Urinary bladder (tissue), 4 donors: ENCODE data around the gene FBXW9. TPM values are rescaled to one million over a fixed set of nuclear protein-coding genes. Genes with fewer than 3 reads are reported as not detected.
"Not testable (repeated sequence)": the region's sequence is repeated elsewhere in the genome, so short reads cannot be mapped to it uniquely, and the experiment has no call there.

ENCODE experiments used
- DNase-seq: peaks from one replicate; pipeline ENCODE4 v3.0.0-alpha.2; 2015; ENCODE audit errors: extremely low spot score
- H3K27ac ChIP-seq: one replicate; pipeline ENCODE4 v1.5.1; 2013; ENCODE audit warnings: low read depth, mild to moderate bottlenecking, moderate library complexity
- H3K36me3 ChIP-seq: one replicate; pipeline ENCODE4 v1.6.1; 2013; ENCODE audit warnings: mild to moderate bottlenecking, moderate library complexity; ENCODE audit not compliant: insufficient read depth
- H3K4me1 ChIP-seq: one replicate; pipeline ENCODE4 v1.6.1; 2013; ENCODE audit warnings: mild to moderate bottlenecking, moderate library complexity; ENCODE audit not compliant: insufficient read depth
- H3K4me3 ChIP-seq: one replicate; pipeline ENCODE4 v1.5.1; 2013; ENCODE audit warnings: low read depth, low read length
- WGBS: extraction: QIAGEN DNeasy Blood & Tissue Kit; methylation state at CpG from one replicate; pipeline ENCODE4 v1.1.7; 2013; 5-methylcytosine and 5-hydroxymethylcytosine counted together
- polyA plus RNA-seq: library from polyadenylated mRNA; stranded (reverse); fragments of 200-250 nt; gene quantifications from one replicate; pipeline ENCODE4 v1.2.3, GENCODE V29; 2013
- small RNA-seq: library from RNA; depleted of rRNA; stranded (forward); fragments of <200 nt; gene quantifications from one replicate; pipeline ENCODE3, GENCODE V24; 2014
- total RNA-seq: library from RNA; depleted of rRNA; stranded (reverse); fragments of >200 nt; gene quantifications from one replicate; pipeline ENCODE4 v1.2.3, GENCODE V29; 2014
- donor health status: healthy with polysubstance abuse.
- donor health status: healthy.

Gene FBXW9
- total and polyA plus RNA-seq, 2 donors: 2.6 to 8.9 TPM

DNA sequence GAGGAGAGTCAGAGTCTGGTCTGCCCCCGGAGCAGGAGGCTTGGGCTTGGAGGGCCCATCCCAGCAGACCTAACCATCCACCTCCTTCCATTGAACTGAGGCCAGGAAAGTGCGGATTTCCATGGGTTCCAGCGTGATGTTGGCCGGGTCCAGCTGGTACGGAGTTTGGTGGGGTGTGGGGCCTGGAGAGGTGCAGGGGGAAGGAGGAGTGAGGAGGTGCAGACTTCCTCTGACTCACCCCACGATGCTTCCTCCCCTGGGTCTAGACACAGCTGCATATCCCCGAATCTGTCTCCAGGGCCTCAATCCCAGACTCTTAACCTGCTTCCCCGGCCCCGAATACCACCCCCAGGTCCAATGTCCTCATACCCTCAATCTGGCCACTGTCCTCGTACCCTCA is 49.9 kb downstream of the FBXW9 start:
- WGBS: 84% methylated on average over 10 of the region's 10 CpGs
- Histone ChIP-seq H3K4me1 (no peaks in the 10 kb centered on the region), H3K27ac (no peak overlapping the region), H3K36me3 (no peaks in the 10 kb centered on the region), H3K4me3 (no peak overlapping the region)
- DNase-seq: no peak

DNA sequence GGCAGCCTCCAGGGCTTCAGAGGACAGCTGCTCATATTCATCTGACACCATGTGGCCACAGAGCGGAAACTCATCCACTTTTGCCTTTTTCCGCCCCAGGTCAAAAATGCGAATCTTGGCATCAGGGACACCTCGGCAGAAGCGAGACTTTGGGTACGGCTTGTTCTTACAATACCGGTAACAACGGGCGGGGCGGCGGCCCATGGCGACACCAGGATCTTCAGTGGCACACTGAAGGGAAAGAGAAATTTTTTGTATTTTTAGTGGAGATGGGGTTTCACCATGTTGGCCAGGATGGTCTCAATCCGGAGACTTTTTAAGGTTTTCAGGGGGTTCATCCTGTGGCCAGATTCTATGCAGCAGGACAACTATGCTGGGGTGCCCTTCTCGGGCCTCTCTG is 52.7 kb downstream of the FBXW9 start:
- not testable (repeated sequence) for DNase-seq, H3K27ac ChIP-seq, H3K36me3 ChIP-seq, H3K4me1 ChIP-seq, H3K4me3 ChIP-seq
- 93% methylated on average over 14 of the region's 14 CpGs for WGBS

DNA sequence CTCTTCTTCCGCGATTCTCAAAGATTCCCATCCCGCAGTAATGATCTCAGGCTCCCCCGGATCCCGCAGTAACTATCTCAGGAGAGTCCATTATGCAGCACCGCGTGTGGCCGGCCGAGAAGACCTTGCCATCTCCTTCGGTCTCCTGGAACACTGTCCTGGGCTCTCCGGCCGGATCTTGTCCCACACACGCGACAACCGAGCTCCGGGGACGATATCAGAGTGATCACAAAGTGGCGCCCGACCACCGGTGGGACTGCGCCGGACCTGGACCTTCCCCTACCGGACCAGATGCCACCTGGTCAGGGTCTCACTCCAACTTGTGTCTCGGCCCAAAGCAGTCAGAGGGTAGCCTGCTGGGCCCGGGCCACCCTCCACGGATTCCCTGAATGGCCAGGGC is 53.9 kb downstream of the FBXW9 start:
- 92% methylated on average over 26 of the region's 26 CpGs for whole genome bisulfite sequencing
- Histone ChIP-seq H3K4me1 (no peaks in the 10 kb centered on the region), H3K27ac (no peak overlapping the region), H3K36me3 (no peaks in the 10 kb centered on the region), H3K4me3 (no peak overlapping the region)
- DNase-seq: no peak

DNA sequence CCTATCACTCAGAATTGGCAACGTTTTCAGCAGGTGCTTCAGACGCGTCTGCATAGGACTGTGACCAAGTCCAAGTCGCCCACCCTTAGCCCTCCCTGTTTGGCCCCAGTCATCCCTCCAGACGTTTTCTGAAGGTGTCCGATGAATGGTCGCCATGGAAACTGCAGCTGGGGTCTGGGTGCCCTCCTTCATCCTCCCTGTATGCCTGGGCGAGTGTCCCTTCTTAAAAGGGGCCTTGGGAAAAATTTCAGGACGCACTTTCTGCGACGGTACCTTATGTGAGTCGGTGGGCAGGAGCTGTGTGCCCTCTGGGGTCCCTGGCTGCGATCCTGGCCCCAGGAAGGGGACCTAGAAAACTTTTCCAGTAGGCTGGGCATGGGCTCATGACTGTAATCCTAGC is 55.0 kb downstream of the FBXW9 start:
- DNase-seq: no peak
- no peaks in the 10 kb centered on the region for H3K4me1 ChIP-seq
- H3K36me3 ChIP-seq: no peaks in the 10 kb centered on the region
- no peak overlapping the region for H3K4me3 ChIP-seq
- H3K27ac ChIP-seq: no peak overlapping the region
- 75% methylated on average over 13 of the region's 13 CpGs for WGBS

DNA sequence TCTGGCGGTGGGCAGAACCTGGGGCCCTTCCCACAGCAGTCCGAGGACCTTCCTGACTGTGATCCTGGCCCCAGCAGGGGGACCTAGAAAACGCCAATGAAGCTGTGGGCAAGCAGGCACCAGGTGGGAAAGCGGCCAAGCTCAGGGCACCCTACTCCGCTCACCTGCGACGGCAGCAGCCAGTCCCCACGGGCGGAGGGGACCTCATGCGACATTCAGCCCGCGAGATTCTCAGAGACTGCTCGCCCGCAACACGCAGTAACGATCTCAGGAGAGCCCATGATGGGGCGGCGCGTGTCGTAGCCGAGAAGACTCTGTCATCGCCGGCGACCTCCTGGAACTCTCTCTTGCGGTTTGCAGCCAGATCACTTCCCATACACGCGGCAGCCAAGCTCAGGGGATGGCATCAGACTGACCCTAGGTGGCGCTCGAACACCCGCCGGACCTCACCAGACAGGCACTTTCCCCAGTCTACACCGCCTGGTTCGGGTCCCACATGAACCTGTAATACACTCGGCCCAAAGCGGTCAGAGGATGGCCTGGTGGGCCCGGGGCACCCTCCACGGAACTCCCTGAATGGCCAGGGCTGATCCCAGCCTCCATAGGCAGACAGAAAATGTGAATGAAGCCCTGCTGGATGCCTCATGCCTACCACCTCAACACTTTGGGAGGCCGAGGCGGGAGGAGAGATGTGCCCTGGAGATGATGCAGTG is 56.4 kb downstream of the FBXW9 start:
- WGBS: 11% methylated on average over 39 of the region's 39 CpGs
- H3K27ac ChIP-seq: no peak overlapping the region
- no peaks in the 10 kb centered on the region for H3K36me3 ChIP-seq
- no peak overlapping the region for H3K4me3 ChIP-seq
- H3K4me1 ChIP-seq: no peaks in the 10 kb centered on the region
- DNase-seq: peak; percentile 18

Small RNA genes lying within 50 kb of the gene (small RNA-seq; reads per million reads assigned to genes)
- gene SNORD41: 136 reads per million, percentile 97 among the genes with 10 or more reads in this experiment

Other genes starting within 250 kb of the FBXW9 start
- gene ZNF709, start 211.8 kb downstream of the FBXW9 start, total RNA-seq: 16.1 TPM
- gene ZNF709, start 211.8 kb downstream of the FBXW9 start, polyA plus RNA-seq: 1.1 TPM
- gene ZNF564, start 145.1 kb downstream of the FBXW9 start, total RNA-seq: 25.0 TPM
- gene ZNF564, start 145.1 kb downstream of the FBXW9 start, polyA plus RNA-seq: 6.6 TPM
- 9.0 TPM for gene ZNF490, start 85.8 kb downstream of the FBXW9 start, total RNA-seq
- gene ZNF490, start 85.8 kb downstream of the FBXW9 start, polyA plus RNA-seq: 1.0 TPM
- gene ZNF791, start 85.7 kb downstream of the FBXW9 start, total RNA-seq: 38.3 TPM
- 12.0 TPM for gene ZNF791, start 85.7 kb downstream of the FBXW9 start, polyA plus RNA-seq
- gene MAN2B1, start 29.9 kb downstream of the FBXW9 start, total RNA-seq: 31.1 TPM
- 60.0 TPM for gene MAN2B1, start 29.9 kb downstream of the FBXW9 start, polyA plus RNA-seq
- 5.1 TPM for gene WDR83, start 29.8 kb downstream of the FBXW9 start, total RNA-seq
- gene WDR83, start 29.8 kb downstream of the FBXW9 start, polyA plus RNA-seq: 17.5 TPM
- 29.9 TPM for gene DHPS, start 14.8 kb downstream of the FBXW9 start, total RNA-seq
- gene DHPS, start 14.8 kb downstream of the FBXW9 start, polyA plus RNA-seq: 99.0 TPM
- not detected for gene GNG14, start 8.6 kb downstream of the FBXW9 start, total RNA-seq
- not detected for gene GNG14, start 8.6 kb downstream of the FBXW9 start, polyA plus RNA-seq
- gene TNPO2, start 27.3 kb upstream of the FBXW9 start, total RNA-seq: 35.4 TPM
- 50.7 TPM for gene TNPO2, start 27.3 kb upstream of the FBXW9 start, polyA plus RNA-seq
- 59.5 TPM for gene TRIR, start 38.1 kb upstream of the FBXW9 start, total RNA-seq
- 285 TPM for gene TRIR, start 38.1 kb upstream of the FBXW9 start, polyA plus RNA-seq
- gene GET3, start 40.9 kb upstream of the FBXW9 start, total RNA-seq: 22.7 TPM
- gene GET3, start 40.9 kb upstream of the FBXW9 start, polyA plus RNA-seq: 84.4 TPM
- not detected for gene BEST2, start 55.2 kb upstream of the FBXW9 start, total RNA-seq
- not detected for gene BEST2, start 55.2 kb upstream of the FBXW9 start, polyA plus RNA-seq
- 30.2 TPM for gene HOOK2, start 78.9 kb upstream of the FBXW9 start, total RNA-seq
- gene HOOK2, start 78.9 kb upstream of the FBXW9 start, polyA plus RNA-seq: 28.4 TPM
- gene JUNB, start 94.9 kb upstream of the FBXW9 start, total RNA-seq: 107 TPM
- gene JUNB, start 94.9 kb upstream of the FBXW9 start, polyA plus RNA-seq: 545 TPM
- 74.2 TPM for gene PRDX2, start 105.2 kb upstream of the FBXW9 start, total RNA-seq
- 245 TPM for gene PRDX2, start 105.2 kb upstream of the FBXW9 start, polyA plus RNA-seq
- not detected for gene THSD8, start 105.4 kb upstream of the FBXW9 start, total RNA-seq
- gene THSD8, start 105.4 kb upstream of the FBXW9 start, polyA plus RNA-seq: not detected
- gene RNASEH2A, start 110.0 kb upstream of the FBXW9 start, total RNA-seq: 9.5 TPM
- 12.8 TPM for gene RNASEH2A, start 110.0 kb upstream of the FBXW9 start, polyA plus RNA-seq
- gene RTBDN, start 137.9 kb upstream of the FBXW9 start, total RNA-seq: not detected
- 0.65 TPM for gene RTBDN, start 137.9 kb upstream of the FBXW9 start, polyA plus RNA-seq
- gene MAST1, start 141.9 kb upstream of the FBXW9 start, total RNA-seq: 0.74 TPM
- gene MAST1, start 141.9 kb upstream of the FBXW9 start, polyA plus RNA-seq: 1.1 TPM
- 10.6 TPM for gene DNASE2, start 184.8 kb upstream of the FBXW9 start, total RNA-seq
- 58.9 TPM for gene DNASE2, start 184.8 kb upstream of the FBXW9 start, polyA plus RNA-seq
- 0.26 TPM for gene KLF1, start 190.6 kb upstream of the FBXW9 start, total RNA-seq
- 0.08 TPM for gene KLF1, start 190.6 kb upstream of the FBXW9 start, polyA plus RNA-seq
- gene GCDH, start 194.5 kb upstream of the FBXW9 start, total RNA-seq: 13.8 TPM
- gene GCDH, start 194.5 kb upstream of the FBXW9 start, polyA plus RNA-seq: 54.5 TPM
- 0.85 TPM for gene SYCE2, start 222.7 kb upstream of the FBXW9 start, total RNA-seq
- gene SYCE2, start 222.7 kb upstream of the FBXW9 start, polyA plus RNA-seq: 0.10 TPM
- 27.2 TPM for gene FARSA, start 237.1 kb upstream of the FBXW9 start, total RNA-seq
- gene FARSA, start 237.1 kb upstream of the FBXW9 start, polyA plus RNA-seq: 51.3 TPM
- 350 TPM for gene CALR, start 242.0 kb upstream of the FBXW9 start, total RNA-seq
- 366 TPM for gene CALR, start 242.0 kb upstream of the FBXW9 start, polyA plus RNA-seq
- gene RAD23A, start 249.2 kb upstream of the FBXW9 start, total RNA-seq: 29.5 TPM
- 129 TPM for gene RAD23A, start 249.2 kb upstream of the FBXW9 start, polyA plus RNA-seq